H9 (cell line): ENCODE data around the gene ARHGEF10L. TPM values are rescaled to one million over a fixed set of nuclear protein-coding genes. Genes with fewer than 3 reads are reported as not detected.
A peak's percentile ranks its signal among the peaks of the same experiment; 100 is the strongest.

Experiments used
- DNase-seq: peaks from one replicate; pipeline ENCODE4 v3.0.0-alpha.2; 2017
- H2AFZ ChIP-seq: one replicate; pipeline ENCODE4 v1.6.1; 2013; ENCODE audit warnings: mild to moderate bottlenecking, low read length, control low read depth, moderate library complexity
- H2AK5ac ChIP-seq: 2 replicates; pipeline ENCODE4 v1.6.1; 2013; ENCODE audit warnings: low read length, control low read depth, mixed read lengths; ENCODE audit not compliant: insufficient read length
- H2BK120ac ChIP-seq: one replicate; pipeline ENCODE4 v1.6.1; 2013; ENCODE audit warnings: low read depth, mild to moderate bottlenecking, low read length, control low read depth, inconsistent platforms; ENCODE audit not compliant: poor library complexity, severe bottlenecking
- H2BK12ac ChIP-seq: 2 replicates; pipeline ENCODE4 v1.6.1; 2013; ENCODE audit warnings: low read length, control low read depth, mixed read lengths, low read depth; ENCODE audit not compliant: insufficient read length
- H2BK15ac ChIP-seq: 2 replicates; pipeline ENCODE4 v1.6.1; 2013; ENCODE audit warnings: low read depth, low read length, control low read depth
- H2BK20ac ChIP-seq: one replicate; pipeline ENCODE4 v1.6.1; 2013; ENCODE audit warnings: low read depth, mild to moderate bottlenecking, low read length, control low read depth, inconsistent platforms; ENCODE audit not compliant: poor library complexity, severe bottlenecking
- H2BK5ac ChIP-seq: 2 replicates; pipeline ENCODE4 v1.6.1; 2013; ENCODE audit warnings: low read length, control low read depth, mixed read lengths; ENCODE audit not compliant: insufficient read length
- H3K14ac ChIP-seq: 2 replicates; pipeline ENCODE4 v1.6.1; 2013; ENCODE audit warnings: low read length, control low read depth; ENCODE audit not compliant: insufficient read depth
- H3K18ac ChIP-seq: 2 replicates; pipeline ENCODE4 v1.6.1; 2013; ENCODE audit warnings: low read depth, mild to moderate bottlenecking, mixed read lengths, low read length, control low read depth; ENCODE audit not compliant: insufficient read length
- H3K23ac ChIP-seq: 2 replicates; pipeline ENCODE4 v1.6.1; 2013; ENCODE audit warnings: low read length, control low read depth, mixed read lengths, low read depth; ENCODE audit not compliant: insufficient read length
- H3K23me2 ChIP-seq: 2 replicates; pipeline ENCODE4 v1.6.1; 2013; ENCODE audit warnings: low read depth, mild to moderate bottlenecking, mixed read lengths, low read length, control low read depth; ENCODE audit not compliant: insufficient read length, poor library complexity, severe bottlenecking
- H3K27ac ChIP-seq: 2 replicates; pipeline ENCODE4 v1.5.1; 2013; ENCODE audit warnings: low read length, control low read depth, mixed read lengths, low read depth; ENCODE audit not compliant: insufficient read length
- H3K27me3 ChIP-seq: 2 replicates; pipeline ENCODE4 v1.6.1; 2013; ENCODE audit warnings: low read length, control low read depth, inconsistent platforms; ENCODE audit not compliant: insufficient read depth
- H3K4ac ChIP-seq: 2 replicates; pipeline ENCODE4 v1.6.1; 2013; ENCODE audit warnings: low read depth, mild to moderate bottlenecking, control low read depth, inconsistent platforms, low read length, moderate library complexity
- H3K4me1 ChIP-seq: 2 replicates; pipeline ENCODE4 v1.6.1; 2013; ENCODE audit warnings: low read length, control low read depth, inconsistent platforms; ENCODE audit not compliant: insufficient read depth
- H3K4me2 ChIP-seq: 2 replicates; pipeline ENCODE4 v1.6.1; 2013; ENCODE audit warnings: low read length, control low read depth, mixed read lengths; ENCODE audit not compliant: insufficient read length, insufficient read depth
- H3K56ac ChIP-seq: 2 replicates; pipeline ENCODE4 v1.6.1; 2013; ENCODE audit warnings: low read depth, mild to moderate bottlenecking, mixed read lengths, low read length, control low read depth; ENCODE audit not compliant: insufficient read length
- H3K79me1 ChIP-seq: 2 replicates; pipeline ENCODE4 v1.6.1; 2013; ENCODE audit warnings: low read depth, mild to moderate bottlenecking, moderate library complexity, low read length, control low read depth, inconsistent platforms; ENCODE audit not compliant: insufficient read depth, poor library complexity, severe bottlenecking
- H3K79me2 ChIP-seq: 2 replicates; pipeline ENCODE4 v1.6.1; 2013; ENCODE audit warnings: low read length, control low read depth, inconsistent platforms; ENCODE audit not compliant: insufficient read depth
- H3K9ac ChIP-seq: 2 replicates; pipeline ENCODE4 v1.6.1; 2013; ENCODE audit warnings: low read length, control low read depth, mixed read lengths; ENCODE audit not compliant: insufficient read length; ENCODE audit errors: extremely low read depth
- H3K9me3 ChIP-seq: one replicate; pipeline ENCODE4 v1.6.1; 2013; ENCODE audit warnings: low read depth, low read length, inconsistent platforms; ENCODE audit not compliant: control insufficient read depth
- H3T11ph ChIP-seq: one replicate; pipeline ENCODE4 v1.6.1; 2013; ENCODE audit warnings: mild to moderate bottlenecking, low read length, control low read depth, inconsistent platforms
- H4K20me1 ChIP-seq: one replicate; pipeline ENCODE4 v1.6.1; 2013; ENCODE audit not compliant: control insufficient read depth, insufficient read length, insufficient read depth
- H4K5ac ChIP-seq: 2 replicates; pipeline ENCODE4 v1.6.1; 2013; ENCODE audit warnings: low read depth, mild to moderate bottlenecking, mixed read lengths, low read length, control low read depth; ENCODE audit not compliant: insufficient read length
- H4K8ac ChIP-seq: replicated peaks from 2 replicates; pipeline ENCODE4 v1.6.1; 2013; ENCODE audit warnings: low read length, control low read depth, mixed read lengths, low read depth; ENCODE audit not compliant: insufficient read length
- H4K91ac ChIP-seq: 2 replicates; pipeline ENCODE4 v1.6.1; 2013; ENCODE audit warnings: low read depth, mild to moderate bottlenecking, moderate library complexity, mixed read lengths, low read length, control low read depth; ENCODE audit not compliant: insufficient read length
- H3K27ac Mint-ChIP-seq, 3 experiments: 2 replicates in 2 of 3; 3 replicates in 1 of 3; pipeline ENCODE4 v1.8.0; 2020 to 2021; ENCODE audit warnings: mixed read lengths in 3 of 3, mild to moderate bottlenecking in 1 of 3, moderate library complexity in 1 of 3
- H3K27me3 Mint-ChIP-seq: 2 replicates; pipeline ENCODE4 v1.8.0; 2021; ENCODE audit warnings: low read depth, mild to moderate bottlenecking, moderate library complexity, mixed read lengths
- H3K36me3 Mint-ChIP-seq, 3 experiments: 2 replicates in 2 of 3; 3 replicates in 1 of 3; pipeline ENCODE4 v1.8.0; 2020 to 2021; ENCODE audit warnings: low read depth in 3 of 3, mixed read lengths in 3 of 3; ENCODE audit not compliant: insufficient read depth in 1 of 3
- H3K4me1 Mint-ChIP-seq, 2 experiments: 2 replicates each; pipeline ENCODE4 v1.8.0; 2020; ENCODE audit warnings: mixed read lengths in 2 of 2
- H3K4me3 Mint-ChIP-seq, 2 experiments: 2 replicates in 1 of 2; 3 replicates in 1 of 2; pipeline ENCODE4 v1.8.0; 2020 to 2021; ENCODE audit warnings: mild to moderate bottlenecking in 2 of 2, mixed read lengths in 2 of 2, moderate library complexity in 1 of 2
- H3K9me3 Mint-ChIP-seq, 2 experiments: 2 replicates in 1 of 2; 3 replicates in 1 of 2; pipeline ENCODE4 v1.8.0; 2020; ENCODE audit warnings: mild to moderate bottlenecking in 2 of 2, mixed read lengths in 2 of 2, moderate library complexity in 1 of 2
- CTCF ChIP-seq: fragments of 200-600 bp; sonication (generic); conservative IDR thresholded peaks from 3 replicates; pipeline ENCODE4 v1.8.0; 2021; ENCODE audit warnings: antibody characterized with exemption, mild to moderate bottlenecking
- WGBS: extraction: QIAGEN DNeasy Blood & Tissue Kit; methylation state at CpG from one replicate; pipeline ENCODE4 v1.1.7; 2013; ENCODE audit warnings: missing lambda C conversion rate, low lambda C conversion rate, mixed read lengths; ENCODE audit not compliant: insufficient read length; ENCODE audit errors: extremely low coverage; 5-methylcytosine and 5-hydroxymethylcytosine counted together
- total RNA-seq: library from RNA; stranded (reverse); gene quantifications from 2 replicates; pipeline ENCODE4 v1.2.1, GENCODE V29; 2021

ARHGEF10L gene
- total RNA-seq, 1 experiment from 2014 or later, result 20.2 TPM

- Histone ChIP-seq H3T11ph (no peak overlapping the region), H4K5ac (no peak overlapping the region), H2BK120ac (no peak overlapping the region), H2AFZ (no peak overlapping the region), H3K79me1 (no peaks in the 10 kb centered on the region), H3K79me2 (no peaks in the 10 kb centered on the region), H2BK20ac (no peak overlapping the region), H2BK12ac (no peak overlapping the region), H3K9me3 (no peaks in the 10 kb centered on the region), H3K23ac (no peak overlapping the region), H4K20me1 (peaks cover 3% of the 10 kb centered on the region), H2BK15ac (no peak overlapping the region), H3K27me3 (no peaks in the 10 kb centered on the region), H4K91ac (no peak overlapping the region), H4K8ac (no peak overlapping the region), H3K23me2 (no peaks in the 10 kb centered on the region), H3K14ac (no peak overlapping the region), H3K56ac (no peak overlapping the region), H3K9ac (no peak overlapping the region), H3K4me2 (no peak overlapping the region), H2AK5ac (no peak overlapping the region), H3K4me1 (no peaks in the 10 kb centered on the region), H3K27ac (no peak overlapping the region), H2BK5ac (no peak overlapping the region), H3K18ac (no peak overlapping the region), H3K4ac (no peak overlapping the region)
- no peak for DNase-seq
- Mint-ChIP-seq H3K27ac (no peak overlapping the region), H3K27me3 (no peaks in the 10 kb centered on the region; the same call in 1 of the 2 replicates), H3K36me3 (peaks cover 24 to 60% (median 56%) of the 10 kb centered on the region in 3 experiments; a peak in 6 of 7 replicates), H3K4me3 (peak overlapping the region in 1 of 2 experiments; percentile 19; a peak in 1 of 5 replicates), H3K4me1 (peaks cover 2 to 12% of the 10 kb centered on the region in 2 experiments; a peak in 2 of 4 replicates), H3K9me3 (no peaks in the 10 kb centered on the region)
- WGBS, result no CpG with 5 or more reads among the region's 5 CpGs
- TF ChIP-seq CTCF, result no peak
Observed at GRCh38 chr1:17640393-17640792, 100.9 kb downstream of the ARHGEF10L start.
